Measurements from ENCODE around the gene RBMS1.

- TF ChIP-seq POLR2AphosphoS5 (IDR thresholded peaks at IDR 0.05): no peak
- TF ChIP-seq, protein P1, sequence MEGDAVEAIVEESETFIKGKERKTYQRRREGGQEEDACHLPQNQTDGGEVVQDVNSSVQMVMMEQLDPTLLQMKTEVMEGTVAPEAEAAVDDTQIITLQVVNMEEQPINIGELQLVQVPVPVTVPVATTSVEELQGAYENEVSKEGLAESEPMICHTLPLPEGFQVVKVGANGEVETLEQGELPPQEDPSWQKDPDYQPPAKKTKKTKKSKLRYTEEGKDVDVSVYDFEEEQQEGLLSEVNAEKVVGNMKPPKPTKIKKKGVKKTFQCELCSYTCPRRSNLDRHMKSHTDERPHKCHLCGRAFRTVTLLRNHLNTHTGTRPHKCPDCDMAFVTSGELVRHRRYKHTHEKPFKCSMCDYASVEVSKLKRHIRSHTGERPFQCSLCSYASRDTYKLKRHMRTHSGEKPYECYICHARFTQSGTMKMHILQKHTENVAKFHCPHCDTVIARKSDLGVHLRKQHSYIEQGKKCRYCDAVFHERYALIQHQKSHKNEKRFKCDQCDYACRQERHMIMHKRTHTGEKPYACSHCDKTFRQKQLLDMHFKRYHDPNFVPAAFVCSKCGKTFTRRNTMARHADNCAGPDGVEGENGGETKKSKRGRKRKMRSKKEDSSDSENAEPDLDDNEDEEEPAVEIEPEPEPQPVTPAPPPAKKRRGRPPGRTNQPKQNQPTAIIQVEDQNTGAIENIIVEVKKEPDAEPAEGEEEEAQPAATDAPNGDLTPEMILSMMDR (IDR thresholded peaks at IDR 0.05): no peak
- TF ChIP-seq POLR2A (IDR thresholded peaks at IDR 0.05): no peak
These were observed 194.1 kb downstream of the RBMS1 start for GRCh38 chr2:160299540-160299939.
